Activated CD4-positive, alpha-beta T cell treated with anti-CD3 and anti-CD28 coated beads for 36 hours (primary cell): Measurements from ENCODE around the gene RFX3. TPM values are rescaled to one million over a fixed set of nuclear protein-coding genes. Genes with fewer than 3 reads are reported as not detected.
A peak's percentile ranks its signal among the peaks of the same experiment; 100 is the strongest.

Experiments
- ATAC-seq: fragments of 200-7000 bp; cut with Tn5 transposase; one replicate; pipeline ENCODE4 v1.10.0; 2021; ENCODE audit warnings: mild to moderate bottlenecking, moderate library complexity
- CTCF ChIA-PET: fragments of 350-600 bp; sonication (Branson Sonifier 250); formaldehyde crosslinking; loops from one replicate; lab custom pipeline; 2021; ENCODE audit warnings: antibody characterized with exemption; lab: Charles Lee
- POLR2A ChIA-PET: fragments of 350-600 bp; sonication (Branson Sonifier 250); formaldehyde crosslinking; loops from one replicate; lab custom pipeline; 2021; ENCODE audit warnings: antibody characterized with exemption, inconsistent platforms; lab: Charles Lee
- DNase-seq: peaks from one replicate; pipeline ENCODE4 v3.0.0-alpha.2; 2020
- H3K27ac Mint-ChIP-seq: one replicate; pipeline ENCODE4 v1.8.0; 2021; ENCODE audit warnings: mixed read lengths
- H3K27me3 Mint-ChIP-seq: one replicate; pipeline ENCODE4 v1.8.0; 2021; ENCODE audit warnings: mixed read lengths
- H3K36me3 Mint-ChIP-seq: one replicate; pipeline ENCODE4 v1.8.0; 2021; ENCODE audit warnings: low read depth, mixed read lengths
- H3K4me1 Mint-ChIP-seq: one replicate; pipeline ENCODE4 v1.8.0; 2021; ENCODE audit warnings: mixed read lengths
- H3K4me3 Mint-ChIP-seq: one replicate; pipeline ENCODE4 v1.8.0; 2021; ENCODE audit warnings: mild to moderate bottlenecking, moderate library complexity, mixed read lengths
- H3K9me3 Mint-ChIP-seq: one replicate; pipeline ENCODE4 v1.8.0; 2021; ENCODE audit warnings: low read depth, mixed read lengths
- intact Hi-C, 2 experiments: fragments of 100-400 bp; cut with DNase I in 1 of 2; cut with micrococcal nuclease in 1 of 2; formaldehyde crosslinking; loops; one replicate each; pipeline versions ENCODE4 v1.14.2 to v1.15.1; 2022 to 2024; cut with DNase I, micrococcal nuclease
- total RNA-seq, 2 experiments: library from RNA; stranded (reverse); gene quantifications; one replicate each; pipeline ENCODE4 v1.2.3, GENCODE V29; 2021

RFX3 gene
- total RNA-seq, 2 experiments from 2014 or later = 12.5 to 16.6 TPM

- Mint-ChIP-seq H3K27ac (no peak overlapping the region), H3K27me3 (peaks cover 35% of the 10 kb centered on the region), H3K36me3 (no peaks in the 10 kb centered on the region), H3K9me3 (no peaks in the 10 kb centered on the region), H3K4me3 (peak overlapping the region; percentile 60), H3K4me1 (peaks cover 2% of the 10 kb centered on the region)
- ChIA-PET CTCF (interaction anchor here (0.8 to 1.8 kb wide), 3 partner anchors 301 to 323 kb away, joined by 5 to 6 read pairs (median 6); no protein-coding TSS in a partner anchor), POLR2A (no interaction called here)
- intact Hi-C loops = loop anchor here (1.0 kb wide), 2 partner anchors 318 to 323 kb away; no protein-coding TSS in a partner anchor
- DNase-seq (no peak), ATAC-seq (peak; percentile 12)
Measured at GRCh38 chr9:3180696-3181048, 345.1 kb downstream of the RFX3 start.

- Mint-ChIP-seq H3K27ac (no peak overlapping the region), H3K36me3 (no peaks in the 10 kb centered on the region), H3K27me3 (peaks cover 38% of the 10 kb centered on the region), H3K4me1 (peaks cover 2% of the 10 kb centered on the region), H3K4me3 (no peak overlapping the region), H3K9me3 (no peaks in the 10 kb centered on the region)
- ChIA-PET POLR2A (no interaction called here), CTCF (interaction anchor here (1.6 kb wide), 1 partner anchor 320 kb away, joined by 4 read pairs; no protein-coding TSS in a partner anchor)
- intact Hi-C loops = no loop called here
- DNase-seq (no peak), ATAC-seq (no peak)
Measured at GRCh38 chr9:3179711-3180110, 346.1 kb downstream of the RFX3 start.

- CTCF ChIA-PET = no interaction called here
- intact Hi-C loops = no loop called here
- no peak for ATAC-seq
- peaks cover 33% of the 10 kb centered on the region for H3K27me3 Mint-ChIP-seq
- H3K9me3 Mint-ChIP-seq = no peaks in the 10 kb centered on the region
- no peak overlapping the region for H3K27ac Mint-ChIP-seq
- DNase-seq = no peak
- no peaks in the 10 kb centered on the region for H3K36me3 Mint-ChIP-seq
- peaks cover 2% of the 10 kb centered on the region for H3K4me1 Mint-ChIP-seq
- no peak overlapping the region for H3K4me3 Mint-ChIP-seq
- POLR2A ChIA-PET = no interaction called here
Measured at GRCh38 chr9:3177936-3178335, 347.9 kb downstream of the RFX3 start.

- peaks cover 28% of the 10 kb centered on the region for H3K27me3 Mint-ChIP-seq
Measured at GRCh38 chr9:3177146-3177761, 348.5 kb downstream of the RFX3 start.

GRCh38 chr9:3173374-3173773 lies 352.4 kb downstream of the RFX3 start:
- H3K27ac Mint-ChIP-seq = no peak overlapping the region
- CTCF ChIA-PET = no interaction called here
- DNase-seq (no peak), ATAC-seq (no peak)
- no peaks in the 10 kb centered on the region for H3K9me3 Mint-ChIP-seq
- no peaks in the 10 kb centered on the region for H3K36me3 Mint-ChIP-seq
- intact Hi-C loops = no loop called here
- POLR2A ChIA-PET = no interaction called here
- H3K4me1 Mint-ChIP-seq = no peaks in the 10 kb centered on the region
- H3K4me3 Mint-ChIP-seq = no peak overlapping the region
- H3K27me3 Mint-ChIP-seq = peaks cover 18% of the 10 kb centered on the region

More at GRCh38 chr9:3177146-3177761, 348.5 kb downstream of the RFX3 start:
- Mint-ChIP-seq H3K4me3 (no peak overlapping the region), H3K4me1 (peaks cover 2% of the 10 kb centered on the region), H3K36me3 (no peaks in the 10 kb centered on the region), H3K9me3 (no peaks in the 10 kb centered on the region), H3K27ac (no peak overlapping the region)
- ChIA-PET POLR2A (no interaction called here), CTCF (no interaction called here)
- ATAC-seq = no peak
- intact Hi-C loops = no loop called here
- no peak for DNase-seq

GRCh38 chr9:3170819-3171218 lies 355.0 kb downstream of the RFX3 start:
- H3K4me3 Mint-ChIP-seq = no peak overlapping the region
- no peaks in the 10 kb centered on the region for H3K36me3 Mint-ChIP-seq
- no peak overlapping the region for H3K27ac Mint-ChIP-seq
- CTCF ChIA-PET = interaction anchor here (0.6 to 0.8 kb wide), 2 partner anchors 11 to 102 kb away, joined by 3 read pairs; no protein-coding TSS in a partner anchor
- H3K9me3 Mint-ChIP-seq = no peaks in the 10 kb centered on the region
- no peak for ATAC-seq
- intact Hi-C loops = no loop called here
- H3K4me1 Mint-ChIP-seq = no peaks in the 10 kb centered on the region
- no peak for DNase-seq
- POLR2A ChIA-PET = no interaction called here
- peaks cover 22% of the 10 kb centered on the region for H3K27me3 Mint-ChIP-seq
